IPS-NIHi7 (cell line): ENCODE results near the gene C1orf21.

Source experiments
- DNase-seq: peaks from one replicate; pipeline ENCODE4 v3.0.0; 2012; ENCODE audit warnings: mixed read lengths; ENCODE audit errors: extremely low spot score

C1orf21 gene

GRCh38 chr1:184387069-184387475, 243 bp downstream of the C1orf21 start:
- DNase-seq = peak; percentile 16

- DNase-seq = peak; percentile 35
These were observed 868 bp downstream of the C1orf21 start for GRCh38 chr1:184387476-184388318.

- no peak for DNase-seq
These were observed 1.6 kb downstream of the C1orf21 start for GRCh38 chr1:184388319-184388889.

- DNase-seq = no peak
These were observed 2.1 kb downstream of the C1orf21 start for GRCh38 chr1:184388971-184389370.

- no peak for DNase-seq
These were observed 2.6 kb downstream of the C1orf21 start for GRCh38 chr1:184389446-184389845.

- DNase-seq = no peak
These were observed 4.1 kb downstream of the C1orf21 start for GRCh38 chr1:184390889-184391288.

GRCh38 chr1:184392067-184392466, 5.2 kb downstream of the C1orf21 start:
- no peak for DNase-seq

- no peak for DNase-seq
These were observed 6.1 kb downstream of the C1orf21 start for GRCh38 chr1:184392779-184393522.

GRCh38 chr1:184393962-184394361, 7.1 kb downstream of the C1orf21 start:
- no peak for DNase-seq

- DNase-seq = no peak
These were observed 8.5 kb downstream of the C1orf21 start for GRCh38 chr1:184395370-184395769.

GRCh38 chr1:184395937-184396480, 9.2 kb downstream of the C1orf21 start:
- DNase-seq = no peak

- no peak for DNase-seq
These were observed 12.5 kb downstream of the C1orf21 start for GRCh38 chr1:184399192-184399847.

GRCh38 chr1:184403961-184404726, 17.3 kb downstream of the C1orf21 start:
- no peak for DNase-seq

GRCh38 chr1:184404727-184405027, 17.8 kb downstream of the C1orf21 start:
- DNase-seq = no peak

- DNase-seq = no peak
These were observed 18.4 kb downstream of the C1orf21 start for GRCh38 chr1:184405094-184405800.

GRCh38 chr1:184405801-184406142, 18.9 kb downstream of the C1orf21 start:
- DNase-seq = no peak

GRCh38 chr1:184406479-184406878, 19.6 kb downstream of the C1orf21 start:
- no peak for DNase-seq

- no peak for DNase-seq
These were observed 21.1 kb downstream of the C1orf21 start for GRCh38 chr1:184407816-184408510.

- DNase-seq = peak; percentile 40
These were observed 21.8 kb downstream of the C1orf21 start for GRCh38 chr1:184408580-184408979.

- DNase-seq = no peak
These were observed 22.2 kb downstream of the C1orf21 start for GRCh38 chr1:184409011-184409410.
